Liver (tissue), 3 donors: Measurements from ENCODE around the gene RPS6KA3.

Source experiments
- CTCF ChIP-seq: fragments of 150-350 bp; IDR thresholded peaks from 2 replicates; pipeline ENCODE4 v1.5.1; 2017; ENCODE audit warnings: improper control_type of control experiment, low read depth, low read length; ENCODE audit not compliant: missing input control
- EGR1 ChIP-seq, 2 donors: IDR thresholded peaks; 2 replicates each; pipeline ENCODE4 v1.6.1; 2016 to 2018; ENCODE audit warnings: antibody characterized with exemption in 2 of 2, low read depth in 2 of 2
- YY1 ChIP-seq: IDR thresholded peaks from 2 replicates; pipeline ENCODE4 v1.6.1; 2016; ENCODE audit warnings: antibody characterized with exemption, mild to moderate bottlenecking
- donor health status: healthy.
- donor health status: healthy.

GRCh38 chrX:20266810-20267606 lies at the start of gene RPS6KA3:
- no peak for TF ChIP-seq EGR1 (IDR thresholded peaks at IDR 0.05; ENCODE audit: low read depth in 2 of 2)
- TF ChIP-seq YY1: peak; percentile 92
- TF ChIP-seq CTCF: no peak
